Mesangial cell (primary cell): ENCODE measurements around the gene BRICD5. TPM values are rescaled to one million over a fixed set of nuclear protein-coding genes. Genes with fewer than 3 reads are reported as not detected.

ENCODE experiments used
- total RNA-seq: library from RNA; depleted of rRNA; stranded (reverse); fragments of >200 nt; gene quantifications from 2 replicates; pipeline ENCODE4 v1.2.3, GENCODE V29; 2015

BRICD5 gene
- 2.1 and 3.8 TPM in 2 replicates for total RNA-seq

DNA sequence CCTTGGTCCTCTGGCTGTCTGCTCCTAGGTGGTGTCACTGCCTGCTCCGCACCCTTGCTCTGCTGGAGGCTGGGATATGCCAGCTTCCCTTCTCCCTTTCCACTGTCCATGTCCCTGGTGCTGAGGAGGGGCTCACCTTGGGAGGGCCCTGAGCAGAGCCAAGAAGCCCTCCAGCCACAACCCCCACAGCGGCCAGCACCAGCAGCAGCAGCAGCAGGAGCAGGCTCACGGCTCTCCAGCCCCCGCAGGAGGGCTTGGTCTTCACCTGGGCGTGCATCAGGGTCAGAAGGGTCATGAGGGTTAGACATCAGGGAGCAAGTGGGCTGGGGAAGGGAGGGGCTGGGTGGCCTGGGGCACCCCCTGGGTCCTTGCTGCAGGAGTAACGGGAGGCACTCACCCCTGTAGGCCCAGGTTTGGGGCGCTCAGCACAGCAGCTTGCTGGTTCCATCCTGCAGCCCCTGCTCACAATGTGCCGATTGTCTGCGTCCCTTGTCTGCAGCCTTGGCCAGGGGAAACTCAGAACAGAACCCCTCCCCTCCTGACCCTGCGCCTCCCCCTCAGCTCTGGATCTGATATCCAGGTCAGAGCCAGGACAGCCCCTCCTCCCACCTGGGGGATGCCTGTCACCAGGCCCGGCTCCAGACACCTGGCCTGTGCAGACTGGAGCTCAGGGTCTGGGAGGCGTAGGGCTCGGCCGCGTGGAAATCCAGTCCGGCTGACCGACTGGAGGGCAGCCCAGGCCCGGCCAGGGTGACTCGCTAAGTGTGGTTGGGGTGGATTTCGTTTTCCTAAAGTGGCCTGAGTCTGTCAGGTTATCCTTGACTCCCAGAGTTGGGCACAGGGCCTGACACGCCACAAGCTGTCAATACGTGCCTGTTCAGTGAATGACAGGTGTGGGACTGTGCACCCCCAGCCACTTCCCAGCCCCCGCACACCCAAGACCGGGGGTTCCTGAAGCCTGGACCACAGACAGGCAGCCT, at the start of gene BRICD5:
TSS of gene BRICD5 (minus strand) at position 478 of the 980 bp plus-strand sequence. CDS start at position 448, 30 bp downstream.

DNA sequence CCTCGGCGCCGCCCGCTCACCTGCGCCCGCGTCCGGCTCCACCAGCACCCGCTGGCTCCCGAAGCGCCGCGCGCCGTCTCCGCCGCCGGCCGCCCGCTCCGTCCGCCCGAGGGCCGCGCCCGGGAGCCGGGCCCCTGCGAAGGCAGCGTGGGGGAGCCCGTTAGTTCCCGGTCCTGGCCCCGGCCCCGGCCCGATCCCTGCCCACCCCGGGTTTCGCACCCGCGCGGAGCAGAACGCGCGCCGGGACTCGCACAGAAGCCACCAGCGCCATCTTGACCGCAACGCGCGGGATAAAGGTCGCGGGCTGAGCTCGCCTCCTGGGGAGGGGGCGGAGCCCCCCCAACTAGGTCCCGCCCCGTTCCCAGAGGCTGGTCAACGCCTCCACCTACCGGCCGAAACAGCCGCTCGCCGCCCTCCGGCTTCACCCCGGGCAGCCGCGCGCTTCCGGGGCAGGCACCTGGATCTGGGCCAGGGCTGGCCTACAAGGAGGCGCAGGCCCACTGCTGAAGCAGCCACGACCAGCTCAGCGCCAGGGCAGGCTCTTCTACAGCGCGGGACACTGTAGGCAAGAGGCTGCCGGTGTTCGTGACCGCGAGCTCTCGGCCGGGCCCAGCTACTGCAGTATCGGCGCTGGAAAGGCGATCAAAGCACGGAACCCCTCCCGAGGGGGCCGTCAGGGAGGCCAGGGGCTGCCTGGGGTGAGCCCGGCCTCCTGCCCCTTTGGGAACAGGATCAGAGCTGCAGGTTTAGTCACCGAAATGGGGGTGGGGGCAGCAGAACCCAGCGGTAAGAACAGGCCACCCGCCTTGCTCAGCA, 40.8 kb upstream of the BRICD5 start, which contains the start of gene ECI1:
TSS of gene ECI1 (minus strand) at position 292 of the 816 bp plus-strand sequence. CDS start at position 271, 21 bp downstream.

DNA sequence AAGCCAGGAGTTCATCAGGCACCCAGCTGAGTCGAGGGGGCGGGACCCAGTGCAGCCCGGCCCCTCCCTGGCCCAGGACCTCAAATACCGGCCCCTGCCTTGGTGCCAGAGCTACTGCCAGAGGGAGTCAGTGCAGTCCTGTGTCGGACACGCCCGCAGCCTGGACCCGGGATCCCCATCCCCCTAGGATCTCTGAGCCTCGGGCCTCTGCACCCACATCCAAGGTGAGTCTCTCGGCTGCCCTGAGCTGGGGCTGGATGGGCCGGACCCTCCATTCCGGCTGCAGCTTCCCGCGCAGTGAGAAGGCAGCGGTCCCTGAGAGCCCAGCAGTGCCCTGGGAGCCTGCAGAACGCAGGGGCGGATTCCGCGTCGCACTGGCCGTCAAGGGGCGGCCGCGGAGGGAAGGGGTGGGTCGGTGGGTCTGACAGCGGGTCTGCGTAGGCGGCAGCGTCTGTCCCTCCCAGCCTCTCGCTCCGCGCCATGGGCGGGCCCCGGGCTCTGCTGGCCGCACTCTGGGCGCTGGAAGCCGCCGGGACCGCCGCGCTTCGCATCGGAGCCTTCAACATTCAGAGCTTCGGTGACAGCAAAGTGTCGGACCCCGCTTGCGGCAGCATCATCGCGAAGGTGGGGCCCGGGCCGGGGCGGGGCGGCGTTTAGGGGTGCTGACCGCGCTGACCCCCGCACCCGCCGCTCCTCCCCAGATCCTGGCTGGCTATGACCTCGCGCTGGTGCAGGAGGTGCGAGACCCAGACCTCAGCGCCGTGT, 25.9 kb upstream of the BRICD5 start, which contains the start of gene DNASE1L2:
TSS of gene DNASE1L2 (plus strand) at position 108 of the 765 bp plus-strand sequence. CDS start at position 481, 373 bp downstream.

GRCh38 chr16:2223221-2223941, 12.7 kb upstream of the BRICD5 start, which contains the start of gene E4F1:
Gene E4F1, plus strand, starts transcription at chr16:2223591. Its CDS starts 23 bp downstream, at chr16:2223614.

DNA sequence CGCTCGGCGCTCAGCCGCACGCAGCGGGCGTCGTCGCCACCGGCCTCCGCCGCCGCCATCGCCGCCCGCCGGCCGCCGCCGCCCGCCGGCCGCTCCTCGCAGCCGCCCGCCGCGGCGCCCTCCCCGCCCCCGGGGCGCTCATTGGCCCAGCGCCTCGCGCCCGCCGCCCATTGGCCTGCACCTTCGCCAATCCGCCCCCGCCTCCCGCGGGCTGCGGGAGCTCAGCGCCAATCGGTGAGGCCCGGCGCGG, 4.0 kb upstream of the BRICD5 start, which contains the start of gene PGP:
TSS of gene PGP (minus strand) at position 122 of the 250 bp plus-strand sequence. CDS start at position 59, 63 bp downstream.

DNA sequence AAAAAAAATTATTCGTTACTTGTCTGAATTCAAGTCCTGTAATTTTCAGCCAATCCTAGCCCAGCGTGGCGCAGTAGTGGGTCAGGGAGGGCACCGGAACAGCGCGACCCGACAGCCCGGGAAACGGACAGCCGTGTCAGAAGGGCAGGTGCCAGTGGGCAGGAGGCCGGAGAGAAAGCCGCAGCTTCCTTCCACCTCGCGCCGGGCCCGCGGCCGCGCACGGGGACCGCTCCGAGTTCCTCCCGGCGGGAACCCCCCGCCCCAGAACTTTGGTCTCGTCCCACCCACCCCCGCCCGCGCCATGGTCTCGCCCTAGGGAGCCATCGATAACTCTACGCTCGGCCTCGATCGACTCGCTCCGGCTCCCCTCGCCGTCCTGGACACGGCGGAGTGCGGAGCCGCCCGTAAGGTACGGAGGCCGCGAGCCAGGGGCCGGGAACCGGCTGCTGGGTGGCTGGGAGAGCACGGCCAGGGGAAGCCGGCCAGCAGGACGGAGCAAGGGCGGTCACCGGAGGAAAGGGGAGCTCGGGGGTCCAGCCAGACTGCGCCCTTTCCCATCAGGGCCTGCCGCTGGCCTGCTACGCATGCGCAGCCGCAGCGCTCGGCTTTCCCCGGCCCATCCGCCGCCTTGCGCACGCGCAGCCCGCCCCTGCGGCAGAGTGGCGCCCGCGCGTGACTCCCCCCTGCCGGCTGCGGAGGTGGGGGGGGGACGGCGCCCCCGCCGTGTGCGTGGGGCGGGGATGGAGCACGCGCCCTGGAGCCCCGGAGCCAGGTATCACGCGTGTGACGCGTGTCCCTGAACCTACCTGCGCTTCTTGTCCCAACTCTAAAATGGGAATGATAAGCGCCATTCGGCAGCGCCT, 5.3 kb downstream of the BRICD5 start, which contains the start of gene MLST8:
TSS of gene MLST8 (plus strand) at position 351 of the 863 bp plus-strand sequence. CDS start 632 bp downstream, outside the sequence.

DNA sequence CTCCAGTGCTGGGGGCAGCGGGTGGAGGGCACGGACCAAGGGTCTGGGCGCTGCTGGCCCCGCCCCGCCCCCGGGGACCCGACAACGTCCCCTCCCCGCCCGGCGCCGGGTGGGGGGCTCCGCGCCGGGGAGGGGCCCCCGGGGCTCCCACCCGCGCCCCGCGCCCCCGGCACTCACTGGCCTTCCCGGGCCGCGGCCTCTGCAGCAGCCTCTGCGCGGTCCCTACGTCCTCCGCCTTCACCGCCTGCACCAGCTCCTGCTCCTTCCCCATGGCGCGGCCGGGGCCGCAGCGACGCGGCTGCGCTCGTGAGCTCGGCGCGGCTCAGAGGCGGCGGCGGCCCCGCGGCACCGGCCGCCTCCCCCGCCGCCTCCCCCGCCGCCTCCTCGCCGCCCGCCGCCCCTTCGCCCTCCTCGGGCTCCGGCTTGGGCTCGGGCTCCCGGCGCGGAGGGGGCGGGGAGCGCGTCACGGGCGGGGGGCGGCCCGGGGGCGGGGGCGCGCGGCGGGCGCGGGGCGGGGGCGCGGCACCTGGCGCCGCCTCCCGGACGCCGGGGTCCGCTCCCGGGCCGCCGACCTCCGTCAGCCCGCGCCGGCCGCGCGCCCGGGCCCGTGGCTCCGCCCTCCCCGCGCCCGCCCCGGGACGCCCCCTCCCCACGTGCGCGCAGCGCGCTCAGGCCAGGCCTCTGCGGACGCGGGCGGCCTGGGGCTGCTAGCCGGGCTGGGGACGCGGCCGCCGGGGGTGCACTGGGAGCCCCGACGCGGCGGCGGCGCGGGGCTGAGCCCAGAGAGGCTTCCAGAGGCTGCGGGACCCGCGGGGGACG, 14.3 kb downstream of the BRICD5 start, which contains the start of gene CASKIN1:
TSS of gene CASKIN1 (minus strand) at position 444 of the 819 bp plus-strand sequence. CDS start at position 271, 173 bp downstream.

Other genes with a start within 250 kb of the BRICD5 start
- 4,197 and 4,785 TPM in 2 replicates for gene RPS2, start 246.0 kb downstream of the BRICD5 start, total RNA-seq
- gene RNF151, start 244.0 kb downstream of the BRICD5 start, total RNA-seq: 0.16 TPM in 1 of 2 replicates, not detected in the other
- 56.8 and 104 TPM in 2 replicates for gene TBL3, start 238.8 kb downstream of the BRICD5 start, total RNA-seq
- gene NOXO1, start 229.4 kb downstream of the BRICD5 start, total RNA-seq: 0.25 TPM in 1 of 2 replicates, not detected in the other
- 31.9 and 34.9 TPM in 2 replicates for gene GFER, start 226.7 kb downstream of the BRICD5 start, total RNA-seq
- 4.6 and 10.0 TPM in 2 replicates for gene SYNGR3, start 220.9 kb downstream of the BRICD5 start, total RNA-seq
- 42.7 and 46.6 TPM in 2 replicates for gene ZNF598, start 201.0 kb downstream of the BRICD5 start, total RNA-seq
- gene NPW, start 191.1 kb downstream of the BRICD5 start, total RNA-seq: 4.4 and 5.7 TPM in 2 replicates
- gene NHERF2, start 184.0 kb downstream of the BRICD5 start, total RNA-seq: 60.3 and 91.9 TPM in 2 replicates
- 45.1 and 63.7 TPM in 2 replicates for gene NTHL1, start 163.0 kb downstream of the BRICD5 start, total RNA-seq
- 53.8 and 113 TPM in 2 replicates for gene TSC2, start 162.9 kb downstream of the BRICD5 start, total RNA-seq
- gene PKD1, start 75.0 kb downstream of the BRICD5 start, total RNA-seq: 113 and 120 TPM in 2 replicates
- 0.65 and 5.7 TPM in 2 replicates for gene RAB26, start 62.2 kb downstream of the BRICD5 start, total RNA-seq
- gene TRAF7, start 55.1 kb downstream of the BRICD5 start, total RNA-seq: 84.1 and 96.6 TPM in 2 replicates
- gene CASKIN1, start 14.3 kb downstream of the BRICD5 start, total RNA-seq: 0.16 and 0.38 TPM in 2 replicates
- gene MLST8, start 5.4 kb downstream of the BRICD5 start, total RNA-seq: 129 and 184 TPM in 2 replicates
- gene PGP, start 4.0 kb upstream of the BRICD5 start, total RNA-seq: 13.7 and 41.7 TPM in 2 replicates
- 28.2 and 34.0 TPM in 2 replicates for gene E4F1, start 12.7 kb upstream of the BRICD5 start, total RNA-seq
- gene DNASE1L2, start 25.6 kb upstream of the BRICD5 start, total RNA-seq: 0.51 TPM in 1 of 2 replicates, not detected in the other
- 53.1 and 107 TPM in 2 replicates for gene ECI1, start 40.7 kb upstream of the BRICD5 start, total RNA-seq
- 152 and 250 TPM in 2 replicates for gene RNPS1, start 57.3 kb upstream of the BRICD5 start, total RNA-seq
- gene ABCA3, start 129.9 kb upstream of the BRICD5 start, total RNA-seq: 7.8 and 33.0 TPM in 2 replicates
- gene CCNF, start 218.6 kb upstream of the BRICD5 start, total RNA-seq: 6.6 and 63.1 TPM in 2 replicates
- gene TEDC2, start 249.2 kb upstream of the BRICD5 start, total RNA-seq: 5.3 and 39.9 TPM in 2 replicates